ENCODE results near the gene SLC39A9.
A peak's percentile ranks its signal among the peaks of the same experiment; 100 is the strongest.

The SLC39A9 gene

GRCh38 chr14:69424149-69424923 is 25.8 kb downstream of the SLC39A9 start:
- Histone ChIP-seq H3K9ac (no peak overlapping the region), H4K20me1 (peaks cover 0 to 50% (median 12%) of the 10 kb centered on the region in 11 experiments; a peak in 10 of 22 replicates)
- TF ChIP-seq Cebpa-rat (IDR thresholded peaks at IDR 0.05) = no peak

GRCh38 chr14:69427596-69427995 is 29.1 kb downstream of the SLC39A9 start:
- H4K20me1 ChIP-seq = peaks cover 0 to 38% (median 4%) of the 10 kb centered on the region in 11 experiments; a peak in 6 of 22 replicates
- H3K27ac ChIP-seq = no peak overlapping the region
- H3K4me3 ChIP-seq = no peak overlapping the region
- H3K27me3 ChIP-seq = no peaks in the 10 kb centered on the region
- peaks cover 60 to 94% (median 71%) of the 10 kb centered on the region in 11 experiments for H3K36me3 ChIP-seq
- H3K4me1 ChIP-seq = peaks cover 0 to 32% (median 5%) of the 10 kb centered on the region in 10 experiments; a peak in 9 of 20 replicates
- no peak for TF ChIP-seq Cebpa-rat (IDR thresholded peaks at IDR 0.05)
- peak overlapping the region in 3 of 11 experiments; percentile 43 to 59 (median 43); a peak in 5 of 22 replicates for H3K4me2 ChIP-seq
- H3K9me3 ChIP-seq (replicated peaks in 1 of 11) = peaks cover 16 to 27% (median 19%) of the 10 kb centered on the region in 11 experiments; a peak in 19 of 22 replicates
- H3K9ac ChIP-seq = no peak overlapping the region

More at GRCh38 chr14:69424149-69424923, 25.8 kb downstream of the SLC39A9 start:
- H3K27ac ChIP-seq = peak overlapping the region in 2 of 11 experiments; percentile 13 to 27; a peak in 2 of 22 replicates
- H3K27me3 ChIP-seq = no peaks in the 10 kb centered on the region
- H3K4me3 ChIP-seq = no peak overlapping the region
- peaks cover 1 to 17% (median 10%) of the 10 kb centered on the region in 11 experiments; a peak in 18 of 22 replicates for H3K9me3 ChIP-seq (replicated peaks in 1 of 11)
- H3K4me2 ChIP-seq = peak overlapping the region in 2 of 11 experiments; percentile 0 to 29; a peak in 3 of 22 replicates
- H3K4me1 ChIP-seq = peaks cover 0 to 32% (median 5%) of the 10 kb centered on the region in 10 experiments; a peak in 9 of 20 replicates
- H3K36me3 ChIP-seq = peaks cover 51 to 80% (median 71%) of the 10 kb centered on the region in 11 experiments

GRCh38 chr14:69428289-69428998 is 30.0 kb downstream of the SLC39A9 start:
- Histone ChIP-seq H3K4me1 (peaks cover 0 to 29% (median 5%) of the 10 kb centered on the region in 10 experiments; a peak in 9 of 20 replicates), H4K20me1 (peaks cover 0 to 39% (median 4%) of the 10 kb centered on the region in 11 experiments; a peak in 6 of 22 replicates), H3K4me3 (no peak overlapping the region), H3K9ac (no peak overlapping the region), H3K36me3 (peaks cover 57 to 96% (median 73%) of the 10 kb centered on the region in 11 experiments), H3K27me3 (no peaks in the 10 kb centered on the region), H3K27ac (no peak overlapping the region), H3K9me3 (replicated peaks in 1 of 11) (peaks cover 19 to 31% (median 22%) of the 10 kb centered on the region in 11 experiments; a peak in 20 of 22 replicates), H3K4me2 (peak overlapping the region in 5 of 11 experiments; percentile 12 to 59 (median 43); a peak in 9 of 22 replicates)
- no peak for TF ChIP-seq Cebpa-rat (IDR thresholded peaks at IDR 0.05)

- Histone ChIP-seq H3K4me1 (peaks cover 0 to 21% (median 5%) of the 10 kb centered on the region in 10 experiments; a peak in 9 of 20 replicates), H3K27me3 (no peaks in the 10 kb centered on the region), H3K4me2 (0 out of 22 replicates have a peak overlapping the region, but pooled peaks of 1 of the 11 experiments have one; percentile 7), H4K20me1 (peaks cover 0 to 36% (median 0%) of the 10 kb centered on the region in 11 experiments; a peak in 4 of 22 replicates), H3K9me3 (replicated peaks in 1 of 11) (peaks cover 19 to 39% (median 23%) of the 10 kb centered on the region in 11 experiments; a peak in 20 of 22 replicates), H3K4me3 (no peak overlapping the region), H3K9ac (no peak overlapping the region), H3K36me3 (peaks cover 47 to 84% (median 62%) of the 10 kb centered on the region in 11 experiments), H3K27ac (no peak overlapping the region)
- no peak for TF ChIP-seq Cebpa-rat (IDR thresholded peaks at IDR 0.05)
Measured at GRCh38 chr14:69429643-69430042, 31.2 kb downstream of the SLC39A9 start.

GRCh38 chr14:69430306-69430939 is 31.9 kb downstream of the SLC39A9 start:
- H3K27me3 ChIP-seq = no peaks in the 10 kb centered on the region
- H3K36me3 ChIP-seq = peaks cover 39 to 81% (median 55%) of the 10 kb centered on the region in 11 experiments

GRCh38 chr14:69432364-69432763 is 33.9 kb downstream of the SLC39A9 start:
- no peak overlapping the region for H3K4me3 ChIP-seq
- H3K9me3 ChIP-seq (replicated peaks in 1 of 11) = peaks cover 23 to 52% (median 38%) of the 10 kb centered on the region in 11 experiments
- H3K4me2 ChIP-seq = no peak overlapping the region
- H3K27me3 ChIP-seq = no peaks in the 10 kb centered on the region
- no peak for TF ChIP-seq Cebpa-rat (IDR thresholded peaks at IDR 0.05)
- peaks cover 0 to 38% (median 0%) of the 10 kb centered on the region in 11 experiments; a peak in 3 of 22 replicates for H4K20me1 ChIP-seq
- H3K36me3 ChIP-seq = peaks cover 21 to 68% (median 43%) of the 10 kb centered on the region in 11 experiments; a peak in 21 of 22 replicates
- H3K9ac ChIP-seq = no peak overlapping the region
- H3K27ac ChIP-seq = no peak overlapping the region
- peaks cover 0 to 23% (median 5%) of the 10 kb centered on the region in 10 experiments; a peak in 9 of 20 replicates for H3K4me1 ChIP-seq

More at GRCh38 chr14:69430306-69430939, 31.9 kb downstream of the SLC39A9 start:
- Histone ChIP-seq H3K4me2 (no peak overlapping the region), H3K4me3 (no peak overlapping the region), H3K4me1 (peaks cover 0 to 23% (median 5%) of the 10 kb centered on the region in 10 experiments; a peak in 9 of 20 replicates), H3K27ac (no peak overlapping the region), H3K9ac (no peak overlapping the region), H4K20me1 (peaks cover 0 to 41% (median 0%) of the 10 kb centered on the region in 11 experiments; a peak in 4 of 22 replicates), H3K9me3 (replicated peaks in 1 of 11) (peaks cover 20 to 39% (median 24%) of the 10 kb centered on the region in 11 experiments; a peak in 21 of 22 replicates)
- no peak for TF ChIP-seq Cebpa-rat (IDR thresholded peaks at IDR 0.05)

GRCh38 chr14:69439521-69440270 is 41.2 kb downstream of the SLC39A9 start:
- Histone ChIP-seq H3K9ac (peak overlapping the region in 1 of 11 experiments; percentile 78; a peak in 1 of 22 replicates), H3K9me3 (replicated peaks in 1 of 11) (peaks cover 0 to 49% (median 33%) of the 10 kb centered on the region in 11 experiments; a peak in 18 of 22 replicates), H3K4me2 (peak overlapping the region in 7 of 11 experiments; percentile 9 to 64 (median 56); a peak in 7 of 22 replicates), H3K27ac (peak overlapping the region in 5 of 11 experiments; percentile 77 to 93 (median 85); a peak in 8 of 22 replicates), H4K20me1 (peaks cover 0 to 8% (median 0%) of the 10 kb centered on the region in 11 experiments; a peak in 1 of 22 replicates), H3K4me3 (no peak overlapping the region), H3K36me3 (peaks cover 37 to 63% (median 43%) of the 10 kb centered on the region in 11 experiments), H3K27me3 (no peaks in the 10 kb centered on the region), H3K4me1 (peaks cover 2 to 47% (median 36%) of the 10 kb centered on the region in 10 experiments; a peak in 19 of 20 replicates)
- TF ChIP-seq Cebpa-rat (IDR thresholded peaks at IDR 0.05) = no peak

Measured in BLaER1 treated with 17β-estradiol and CSF1 and Interleukin-3, amounts not matched to agents 10 nM and 100 nM (cell line).